HG02943 (cell line): ENCODE results near the gene PTPRR.

ENCODE experiments used
- ATAC-seq: cut with Tn5 transposase; IDR thresholded peaks from one replicate; pipeline ENCODE4 v1.9.1; 2021; ENCODE audit warnings: mild to moderate bottlenecking, low read depth, moderate library complexity; ENCODE audit not compliant: unreplicated experiment

PTPRR gene

DNA sequence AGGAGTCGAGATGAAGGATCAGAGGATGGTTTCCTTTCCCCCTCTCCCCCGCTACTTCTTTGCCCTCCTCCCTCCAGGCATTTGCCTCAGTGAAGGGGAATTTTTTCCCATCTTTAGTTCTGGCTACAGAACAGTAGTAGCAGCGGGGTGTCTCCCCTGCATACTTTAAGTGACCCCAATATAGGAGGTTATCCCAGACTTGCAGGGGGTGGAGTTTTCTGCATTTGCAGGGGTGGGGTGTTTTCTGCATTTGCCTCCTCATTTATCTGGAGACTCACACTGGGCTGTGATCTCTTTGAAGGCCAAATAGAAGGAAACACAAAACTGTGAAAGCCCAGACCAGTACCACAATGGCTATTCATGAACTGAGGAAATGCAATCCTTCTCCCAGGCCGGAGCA is 303.1 kb downstream of the PTPRR start:
- no peak for ATAC-seq

DNA sequence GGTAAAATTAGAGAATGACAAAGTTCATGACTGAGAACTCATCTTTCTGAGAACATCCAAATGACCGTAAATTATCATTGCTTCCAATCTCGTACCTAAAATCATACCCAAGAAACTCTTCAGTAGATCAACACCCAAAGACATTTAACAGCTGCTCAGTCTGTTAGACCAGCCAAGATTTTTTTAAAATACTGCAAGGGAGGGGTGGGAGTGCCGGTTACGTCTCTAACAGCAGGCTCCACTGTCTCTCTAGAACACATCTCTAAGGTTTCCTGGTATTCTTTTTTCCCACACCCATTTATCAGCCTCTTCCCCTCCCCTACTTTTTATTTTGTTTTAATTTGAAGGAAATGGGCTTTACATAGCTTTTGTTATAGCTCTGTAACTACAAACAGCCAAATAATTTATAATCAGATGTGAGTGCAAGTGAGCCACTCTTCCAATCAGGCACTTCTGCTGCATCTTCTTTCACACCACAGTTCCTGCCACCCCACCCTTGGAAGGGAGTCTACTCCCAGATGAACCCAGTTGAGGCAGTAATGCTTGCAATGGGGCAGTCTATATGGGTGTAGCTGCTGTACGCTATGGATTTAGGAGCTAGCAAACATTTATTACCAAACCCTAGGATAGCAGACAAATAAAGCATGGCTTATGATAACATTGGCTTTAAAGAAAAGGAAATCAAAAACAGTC is 305.2 kb downstream of the PTPRR start:
- no peak for ATAC-seq

DNA sequence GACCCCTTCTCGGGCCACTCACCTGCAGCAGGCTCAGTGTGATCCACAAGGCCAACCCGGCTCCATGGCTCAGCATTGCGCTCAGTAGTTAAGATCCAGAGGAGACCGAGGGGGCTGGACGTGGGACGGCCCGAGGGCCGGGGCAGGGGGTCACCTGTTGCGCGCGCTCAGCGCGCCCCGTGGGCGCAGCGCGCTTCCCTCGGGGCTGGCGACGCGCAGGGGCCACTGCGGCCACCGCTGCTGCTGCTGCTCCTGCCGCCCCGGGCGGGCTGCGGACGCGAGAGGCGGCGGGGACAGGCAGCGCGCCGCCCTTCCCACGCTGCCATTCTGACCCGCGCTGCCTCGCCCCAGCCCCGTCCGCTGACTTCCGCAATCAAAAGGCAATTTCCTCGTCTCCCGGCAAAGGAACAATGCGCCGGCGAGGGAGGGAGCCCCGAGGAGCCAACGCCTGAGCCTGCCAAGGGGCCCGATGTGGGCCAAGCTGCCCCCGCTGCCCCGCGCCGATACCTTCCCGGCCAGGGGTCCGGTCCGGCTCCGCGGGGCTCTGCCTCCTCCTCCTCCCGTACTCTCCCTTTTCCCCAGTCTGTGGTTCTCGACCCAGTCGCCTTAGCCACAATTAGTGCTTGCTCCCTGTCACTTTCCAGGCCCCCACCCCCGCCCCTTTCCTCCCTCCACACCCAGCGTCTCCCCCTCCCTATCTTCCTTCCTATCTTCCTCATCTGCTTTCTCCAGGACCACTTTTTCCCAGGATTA is 310.6 kb downstream of the PTPRR start:
- no peak for ATAC-seq

DNA sequence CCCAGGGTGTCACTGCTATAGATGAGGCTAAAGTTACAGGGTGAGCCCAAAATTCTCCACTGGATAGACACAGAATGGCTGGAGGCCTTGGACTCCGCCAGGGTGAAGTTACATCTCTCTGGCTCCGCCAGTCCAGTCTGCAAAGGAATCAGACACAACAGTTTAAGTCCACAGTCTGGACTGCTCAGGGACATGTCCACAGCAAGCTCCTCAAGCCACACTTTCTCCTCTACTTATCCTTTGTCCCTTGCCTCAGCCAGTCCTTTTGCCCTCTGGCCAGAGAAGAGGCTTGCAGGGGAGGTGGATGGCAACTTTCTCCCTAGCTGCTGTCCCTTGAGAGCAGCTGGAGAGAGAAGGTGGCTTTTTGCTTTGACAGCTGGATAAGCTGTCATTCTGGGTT is 311.3 kb downstream of the PTPRR start:
- no peak for ATAC-seq

DNA sequence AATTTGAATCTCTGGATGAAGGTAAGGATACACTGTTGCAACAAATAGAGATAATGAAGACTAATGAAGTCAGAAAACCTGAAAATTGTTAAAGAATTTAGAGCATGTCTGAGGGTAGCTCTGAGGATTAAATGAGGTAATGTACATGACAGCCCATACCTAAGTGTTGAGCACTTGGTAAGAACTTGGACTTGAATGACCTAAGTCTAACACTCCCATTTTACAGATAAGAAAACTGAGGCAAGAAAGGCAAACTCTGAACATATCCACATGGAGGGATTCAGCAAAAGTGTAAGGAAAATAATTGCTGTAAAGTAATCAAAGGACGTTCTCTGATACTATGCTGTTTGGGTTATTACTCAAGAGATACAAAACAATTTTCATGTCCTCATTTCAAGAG is 312.4 kb downstream of the PTPRR start:
- no peak for ATAC-seq

DNA sequence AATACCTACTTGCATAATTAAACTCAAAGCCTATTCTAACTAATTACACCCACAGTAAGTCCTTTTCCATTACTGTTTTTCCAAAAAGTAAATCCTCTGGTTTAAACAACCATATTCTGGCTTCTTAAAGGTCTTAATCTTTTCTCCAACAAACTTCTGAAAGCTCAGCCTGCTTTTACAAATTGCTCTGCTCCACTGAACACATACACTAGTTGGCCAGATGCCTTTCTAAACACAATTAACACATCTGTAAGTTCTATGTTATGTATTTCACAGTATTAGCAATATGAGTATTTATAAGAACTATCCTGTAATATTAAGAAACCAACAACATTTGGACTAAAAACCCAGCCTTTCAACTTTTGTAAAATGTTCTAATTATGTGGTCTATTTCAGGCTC is 313.4 kb downstream of the PTPRR start:
- no peak for ATAC-seq

DNA sequence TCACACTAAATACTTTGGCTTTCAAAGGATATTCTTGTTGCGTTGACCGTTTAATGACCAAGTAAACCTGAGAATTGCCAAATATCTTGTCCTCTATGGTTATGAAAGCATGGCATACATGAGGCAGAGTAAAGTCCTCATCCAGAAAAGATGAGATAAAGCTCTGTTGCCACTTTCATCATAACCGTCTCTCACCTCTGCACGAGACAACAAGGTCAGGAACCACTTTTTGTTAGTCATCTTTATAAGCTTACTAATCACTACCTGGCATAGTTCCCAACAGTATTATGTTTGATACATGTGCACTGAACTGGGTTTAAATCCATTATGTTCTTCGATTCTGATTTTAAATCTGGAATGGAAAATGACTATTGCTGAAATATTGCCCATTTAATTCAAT is 314.6 kb downstream of the PTPRR start:
- ATAC-seq: no peak

DNA sequence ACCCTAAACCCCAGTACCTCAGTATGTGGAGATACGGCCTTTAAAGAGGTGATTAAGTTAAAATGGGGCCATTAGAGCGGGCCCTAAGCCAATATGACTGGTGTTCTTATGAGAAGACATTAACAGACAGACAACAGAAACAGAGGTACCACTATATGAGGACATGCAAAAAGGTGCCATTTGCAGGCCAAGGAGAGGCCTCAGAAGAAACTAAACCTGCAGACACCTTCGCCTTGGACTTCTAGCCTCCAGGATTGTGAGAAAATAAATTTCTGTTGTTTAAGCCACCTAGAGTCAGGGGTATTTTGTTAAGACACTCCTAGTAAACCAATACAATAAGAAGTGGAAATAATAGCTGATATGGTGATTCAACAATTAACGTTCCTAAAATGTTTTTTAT is 315.9 kb downstream of the PTPRR start:
- no peak for ATAC-seq

DNA sequence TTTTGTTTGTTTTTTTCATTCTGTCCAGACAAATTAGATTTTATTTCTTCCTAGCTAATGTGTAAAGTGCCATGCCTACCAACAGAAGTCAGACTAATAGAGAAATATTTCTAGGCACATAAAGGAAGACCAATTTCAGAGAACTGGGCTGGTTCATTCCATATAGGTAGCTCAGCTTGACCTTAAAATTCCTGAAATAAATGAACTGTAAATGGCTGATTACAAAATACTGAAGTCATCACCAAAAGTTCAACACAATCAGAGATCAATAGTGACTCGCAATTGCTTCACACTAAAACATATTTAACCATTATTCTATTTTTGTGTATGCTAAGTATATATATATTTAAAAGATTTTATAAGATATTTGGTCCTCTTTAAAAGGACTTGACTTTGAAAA is 317.5 kb downstream of the PTPRR start:
- ATAC-seq: no peak

DNA sequence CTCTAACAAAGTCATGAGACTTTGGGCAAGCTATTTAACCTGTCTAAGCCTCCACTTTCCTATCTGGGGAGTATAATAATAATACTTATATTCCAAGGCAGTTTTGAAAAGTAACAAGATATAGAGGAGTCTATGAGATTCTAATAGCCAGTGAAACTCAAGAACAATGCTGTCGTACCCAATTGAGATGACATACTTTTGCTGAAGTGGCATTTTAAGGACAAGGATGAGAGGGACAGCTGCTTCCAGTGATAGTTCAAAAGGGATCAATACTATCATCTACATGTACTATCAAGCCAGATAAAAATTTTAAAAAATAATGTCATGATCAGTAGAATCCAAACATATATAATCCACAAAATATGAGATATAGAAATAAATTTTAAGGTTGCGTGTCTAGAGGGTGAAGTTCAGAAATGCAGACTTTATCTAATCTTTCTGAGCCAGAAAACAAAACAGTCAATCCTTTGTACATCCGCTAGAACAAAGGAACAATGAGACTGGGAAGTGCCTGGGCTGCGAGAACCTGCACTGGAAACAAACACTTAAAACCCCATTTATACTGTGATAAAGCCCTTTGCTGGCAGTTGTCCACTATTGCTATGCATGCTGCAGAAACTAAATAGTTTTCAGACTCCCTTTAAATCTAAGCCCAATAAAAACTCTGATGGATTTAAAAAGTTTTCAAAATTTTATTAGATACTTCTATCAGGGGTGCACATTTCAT is 321.9 kb downstream of the PTPRR start:
- no peak for ATAC-seq

DNA sequence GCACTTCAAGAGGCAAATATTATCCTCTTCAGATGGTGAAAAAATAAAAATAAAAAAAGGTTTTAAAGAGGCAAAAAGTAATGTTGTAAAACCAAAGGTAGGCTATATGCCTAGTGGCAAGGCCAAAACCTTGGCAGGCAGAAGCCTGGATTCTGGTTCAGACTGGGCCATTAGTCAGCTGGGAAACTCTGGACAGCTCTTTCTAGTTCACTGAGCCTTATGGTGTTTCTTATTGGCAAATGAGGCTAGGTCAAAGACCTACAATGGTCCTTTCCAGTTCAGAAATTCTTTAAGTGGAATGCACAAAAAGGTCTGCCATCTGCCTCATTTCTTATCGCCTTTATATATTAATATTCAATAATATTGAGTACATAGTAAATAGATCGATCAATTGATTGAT is 327.9 kb downstream of the PTPRR start:
- ATAC-seq: no peak

DNA sequence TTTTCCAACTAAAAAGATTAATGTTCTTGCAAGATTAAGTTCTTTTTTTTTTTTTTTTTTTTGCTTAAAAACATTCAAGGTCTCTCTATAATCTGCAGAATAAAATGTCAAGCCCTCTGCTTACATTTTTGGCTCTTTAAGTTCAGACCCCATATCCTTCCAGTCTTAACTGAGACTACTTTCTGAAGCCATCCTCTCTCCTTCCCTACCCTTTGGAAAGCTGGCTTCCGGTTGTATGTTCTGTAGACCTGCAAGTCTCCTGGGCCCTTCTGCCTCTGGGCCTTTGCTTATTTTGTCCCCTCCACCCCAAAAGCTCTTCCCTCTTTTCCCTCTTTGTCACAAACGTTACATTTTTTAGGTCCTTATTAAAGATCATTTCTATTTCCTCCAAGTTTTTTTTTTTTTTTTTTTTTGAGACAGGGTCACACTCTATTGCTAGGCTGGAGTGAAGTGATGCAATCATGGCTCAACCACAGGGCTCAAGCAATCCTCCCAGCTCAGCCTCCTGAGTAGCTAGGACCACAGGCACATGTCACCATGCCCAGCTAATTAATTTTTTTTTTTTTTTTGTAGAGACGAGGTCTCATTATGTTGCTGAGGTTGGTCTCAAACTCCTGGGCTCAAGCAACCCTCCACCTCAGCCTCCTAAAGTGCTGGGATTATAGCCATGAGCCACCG is 329.9 kb downstream of the PTPRR start:
- no peak for ATAC-seq

DNA sequence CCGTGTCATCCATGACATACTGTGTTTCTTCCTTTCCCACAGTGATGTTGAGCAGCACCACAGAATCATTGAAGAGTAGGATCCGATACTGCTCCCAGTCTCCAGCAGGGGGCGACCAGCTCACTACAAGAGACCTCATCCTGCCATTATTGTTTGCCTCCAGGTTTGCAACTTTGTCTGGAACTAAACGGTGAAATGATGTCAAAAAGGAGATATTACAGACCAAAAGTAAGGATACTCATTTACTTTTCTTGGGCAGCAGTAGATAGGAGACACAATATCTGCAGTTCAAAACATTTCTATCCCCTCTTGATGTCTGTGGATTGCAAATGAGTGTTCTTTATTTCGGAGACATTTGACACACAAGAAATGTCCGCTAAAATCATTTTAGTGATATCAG is 330.5 kb downstream of the PTPRR start:
- peak; percentile 79 for ATAC-seq
